ENCODE data around the gene RNF207. TPM values are rescaled to one million over a fixed set of nuclear protein-coding genes. Genes with fewer than 3 reads are reported as not detected.

RNF207 gene
- total and polyA plus RNA-seq, 10 of the 15 experiments (the other 5 are each of a cell fraction or from before 2014, with no cell fraction given) = 1.7 to 36.4 (median 13.1) TPM

GRCh38 chr1:6208723-6209660, 3.1 kb downstream of the RNF207 start:
- WGBS (ENCODE audit: insufficient coverage, insufficient replicate concordance, low lambda C conversion rate, missing lambda C conversion rate) = 59% methylated on average over 68 of the region's 99 CpGs
- ChIA-PET POLR2A (no interaction called here), CTCF (interaction anchor here (0.5 to 1.2 kb wide), 3 partner anchors 11 to 308 kb away, joined by 3 to 4 read pairs (median 3); no protein-coding TSS in a partner anchor), SMC1A (ENCODE audit: uncharacterized antibody, unreplicated experiment) (interaction anchor here (0.6 to 1.0 kb wide), 2 partner anchors 25 to 26 kb away, joined by 3 read pairs; no protein-coding TSS in a partner anchor), RAD21 (ENCODE audit: unreplicated experiment) (no interaction called here)
- peak overlapping the region; percentile 67 for H2AFZ ChIP-seq (ENCODE audit: control insufficient read depth, low read depth, low read length)
- no peaks in the 10 kb centered on the region for H3K9me3 ChIP-seq (replicated peaks; ENCODE audit: control insufficient read depth, insufficient read depth, low read length)
- H3K4me1 ChIP-seq (ENCODE audit: control insufficient read depth, insufficient read depth, low read length) = peaks cover 29% of the 10 kb centered on the region
- H3K27me3 ChIP-seq (replicated peaks in 1 of 2; ENCODE audit: control insufficient read depth in 2 of 2, insufficient read depth in 2 of 2, low read length in 1 of 2) = no peaks in the 10 kb centered on the region
- H3K36me3 ChIP-seq (ENCODE audit: control insufficient read depth in 2 of 2, insufficient read depth in 2 of 2, low read length in 1 of 2) = peaks cover 6 to 7% of the 10 kb centered on the region in 2 experiments; a peak in 3 of 4 replicates
- H3K4me2 ChIP-seq (ENCODE audit: control insufficient read depth, insufficient read depth) = peak overlapping the region; percentile 92
- ATAC-seq (peak; percentile 66), FAIRE-seq (no peak), DNase-seq (ENCODE audit: low read depth, low spot score) (no peak)
- peaks cover 9% of the 10 kb centered on the region for H3K79me2 ChIP-seq (ENCODE audit: control insufficient read depth, insufficient read depth, low read length)
- in situ Hi-C loops (cut with MboI) = no loop called here
- BruUV-seq (replicated peaks) = no TSS peak
- no peaks in the 10 kb centered on the region; the same call in 1 of the 2 replicates for H4K20me1 ChIP-seq (ENCODE audit: control insufficient read depth, insufficient read depth)
- peak overlapping the region; percentile 54 for H3K4me3 ChIP-seq
- intact Hi-C loops (cut with micrococcal nuclease; ENCODE audit: unreplicated experiment) = no loop called here
- H3K9ac ChIP-seq (ENCODE audit: control insufficient read depth, insufficient read depth, low read length) = no peak overlapping the region; the same call in 1 of the 2 replicates
- no peak overlapping the region for H3K27ac ChIP-seq (ENCODE audit: control insufficient read depth, insufficient read depth)
- no peak for TF ChIP-seq ZNF207 (IDR thresholded peaks at IDR 0.05; ENCODE audit: borderline replicate concordance)
- TF ChIP-seq JUNB (IDR thresholded peaks at IDR 0.05) = no peak
- no peak for TF ChIP-seq GABPA (IDR thresholded peaks at IDR 0.05; ENCODE audit: low read depth)
- TF ChIP-seq CUX1 (IDR thresholded peaks at IDR 0.05; ENCODE audit: insufficient replicate concordance, low read depth, low read length) = no peak
- no peak for TF ChIP-seq TCF7 (IDR thresholded peaks at IDR 0.05; ENCODE audit: borderline replicate concordance)
- no peak for TF ChIP-seq RAD51 (IDR thresholded peaks at IDR 0.05)
- TF ChIP-seq BMI1 (IDR thresholded peaks at IDR 0.05; ENCODE audit: borderline replicate concordance) = no peak
- TF ChIP-seq CEBPB (IDR thresholded peaks at IDR 0.05; ENCODE audit: borderline replicate concordance in 1 of 2, low read depth in 2 of 2, low read length in 2 of 2) = no peak
- TF ChIP-seq ZNF384 (IDR thresholded peaks at IDR 0.05; ENCODE audit: borderline replicate concordance, low read depth, low read length) = no peak
- TF ChIP-seq JUND (IDR thresholded peaks at IDR 0.05; ENCODE audit: low read depth, low read length) = no peak
- no peak for TF ChIP-seq SREBF1 (IDR thresholded peaks at IDR 0.05; ENCODE audit: low read length)
- TF ChIP-seq CTCF (IDR thresholded peaks at IDR 0.05 in 2 of 3, conservative IDR thresholded peaks at IDR 0.05 in 1 of 3; ENCODE audit: control insufficient read depth in 2 of 3, extremely low read depth in 1 of 3, insufficient read depth in 1 of 3, low read depth in 3 of 3, low read length in 3 of 3) = peak; percentile 41 to 65 (median 60)
- no peak for TF ChIP-seq ZSCAN29 (IDR thresholded peaks at IDR 0.05)
- TF ChIP-seq HDAC2 (IDR thresholded peaks at IDR 0.05) = no peak
- 0 out of 2 replicates have a peak, but pooled peaks have one; percentile 26 for TF ChIP-seq NR2F1 (conservative IDR thresholded peaks at IDR 0.05)
- no peak for TF ChIP-seq EZH2 (IDR thresholded peaks at IDR 0.05; ENCODE audit: borderline replicate concordance, control insufficient read depth, low read depth, low read length)
- peak; percentile 56; the same call in 1 of the 2 replicates for TF ChIP-seq BACH1 (IDR thresholded peaks at IDR 0.05; ENCODE audit: borderline replicate concordance)

Data from GM12878 (cell line).